Eye (tissue), 1 donor: ENCODE measurements around the gene TTLL5.

Experiments
- DNase-seq: peaks from one replicate; pipeline ENCODE4 v3.0.0-alpha.2; 2015

The TTLL5 gene

DNA sequence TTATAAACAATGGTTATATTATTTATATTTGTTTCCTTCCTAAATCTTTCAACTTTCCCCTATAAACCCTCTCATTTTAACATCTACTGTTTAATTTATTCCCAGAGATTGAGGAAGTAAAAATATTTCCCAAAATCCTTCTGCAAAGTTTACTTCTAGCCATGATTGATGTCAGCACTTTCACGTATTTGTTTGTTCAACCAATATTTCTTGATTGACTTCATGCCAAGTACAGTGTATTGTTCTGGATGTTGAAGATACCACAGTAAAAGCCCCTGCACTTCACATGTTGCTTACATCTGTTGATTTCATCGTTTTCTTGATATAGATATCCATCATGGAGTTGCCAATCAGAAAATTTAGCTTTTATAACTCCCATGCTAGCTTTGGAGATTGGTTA is 81.8 kb downstream of the TTLL5 start:
- DNase-seq = no peak

DNA sequence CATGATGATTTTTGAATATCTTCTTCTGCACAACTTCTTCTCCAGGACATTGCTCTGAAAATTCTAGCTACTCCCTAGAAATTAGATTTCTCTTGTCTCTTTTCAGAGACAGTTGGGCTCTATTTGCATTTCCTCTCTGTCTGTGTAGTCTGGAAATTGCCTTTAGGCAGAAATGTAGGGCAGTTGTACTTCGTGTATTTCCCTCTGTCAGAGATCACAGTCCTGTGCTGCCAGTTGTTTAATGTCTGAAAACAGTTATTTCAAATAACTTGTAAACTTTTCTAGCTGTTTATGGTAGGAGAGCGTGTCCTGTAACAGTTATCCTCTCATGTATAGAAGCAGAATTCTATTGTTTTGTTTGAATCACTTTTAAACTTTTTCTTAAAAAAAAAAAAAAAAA is 86.9 kb downstream of the TTLL5 start:
- DNase-seq = no peak

DNA sequence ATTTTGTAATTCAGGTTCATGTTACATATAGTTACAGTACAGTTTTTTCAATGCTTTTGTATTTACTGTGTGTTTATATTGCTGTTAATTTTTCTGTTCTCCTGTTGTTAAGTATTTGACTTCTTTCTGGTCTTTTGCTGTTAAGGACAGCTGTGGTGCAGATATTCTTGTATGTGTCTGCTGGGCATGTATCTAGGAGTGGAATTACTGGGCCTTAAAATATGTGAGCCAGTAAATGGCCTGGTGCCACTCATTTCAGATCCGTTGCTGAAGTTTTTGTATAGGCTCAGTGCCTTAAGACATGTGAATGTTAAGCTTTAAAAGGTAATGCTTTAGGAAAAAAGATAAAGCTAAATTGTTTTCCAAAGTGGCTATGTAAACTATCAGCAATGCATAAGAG is 87.3 kb downstream of the TTLL5 start:
- DNase-seq = no peak

DNA sequence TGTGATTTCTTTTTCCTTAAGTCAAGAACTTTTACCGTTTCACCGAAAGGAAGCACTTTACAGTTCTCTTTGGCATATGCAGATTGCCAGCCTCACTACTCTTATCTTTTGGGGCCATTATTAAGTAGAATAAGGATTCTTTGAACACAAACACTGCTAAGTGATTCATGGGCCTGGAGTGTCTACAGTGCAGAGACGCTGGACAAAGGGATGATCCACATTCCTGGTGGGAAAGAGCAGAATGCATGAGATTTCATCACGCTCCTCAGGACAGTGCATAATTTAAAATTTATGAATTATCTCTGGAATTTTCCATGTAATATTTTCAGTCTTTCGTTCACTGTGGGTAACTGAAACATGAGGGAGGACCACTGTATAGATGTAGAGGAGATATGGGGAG is 90.2 kb downstream of the TTLL5 start:
- DNase-seq = no peak

DNA sequence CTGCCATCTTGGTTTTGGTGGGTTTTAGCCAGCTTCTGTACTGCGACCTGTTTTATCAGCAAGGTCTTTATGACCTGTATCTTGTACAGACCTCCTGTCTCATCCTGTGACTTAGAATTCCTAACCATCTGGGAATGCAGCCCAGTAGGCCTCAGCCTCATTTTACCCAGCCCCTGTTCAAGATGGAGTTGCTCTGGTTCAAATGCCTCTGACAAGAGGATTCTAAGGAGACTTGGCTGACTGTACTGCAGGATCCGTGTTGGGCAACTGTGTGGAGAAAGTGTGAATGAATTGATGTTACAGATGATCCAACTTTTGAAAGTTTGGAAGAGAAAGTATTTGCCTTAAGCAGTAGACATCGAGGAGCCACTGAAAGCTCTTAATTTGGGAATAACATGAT is 91.0 kb downstream of the TTLL5 start:
- DNase-seq = no peak

DNA sequence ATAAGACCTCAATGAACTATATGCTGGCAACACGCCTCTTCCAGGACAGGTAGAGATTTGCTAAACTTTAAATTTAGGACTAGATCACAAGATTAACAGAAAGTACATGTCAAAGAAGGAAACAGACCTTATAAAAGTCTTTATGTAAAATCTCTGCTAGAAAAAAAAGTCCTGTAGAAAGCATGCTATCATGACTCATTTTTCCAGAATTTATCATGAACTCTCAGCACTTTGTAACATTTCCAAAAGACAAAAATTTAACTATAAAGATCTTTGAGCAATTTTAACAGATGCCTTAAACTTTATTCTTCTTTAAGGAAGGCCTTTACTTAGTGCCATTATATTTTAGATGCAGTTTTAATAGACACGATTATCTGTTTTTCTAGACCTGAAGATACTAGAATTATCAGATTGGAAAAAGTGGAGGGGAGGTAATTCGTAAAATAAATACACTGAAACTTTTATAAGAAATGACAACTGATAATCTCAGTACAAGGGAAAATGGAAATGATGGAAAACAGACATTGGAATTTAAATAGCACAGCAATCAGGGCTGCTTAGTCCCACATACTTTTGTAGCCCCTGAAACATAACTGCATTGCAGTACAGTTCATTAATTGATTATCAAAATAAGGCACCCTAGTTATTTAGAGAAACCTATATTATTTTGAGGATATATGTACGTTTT is 92.0 kb downstream of the TTLL5 start:
- no peak for DNase-seq

DNA sequence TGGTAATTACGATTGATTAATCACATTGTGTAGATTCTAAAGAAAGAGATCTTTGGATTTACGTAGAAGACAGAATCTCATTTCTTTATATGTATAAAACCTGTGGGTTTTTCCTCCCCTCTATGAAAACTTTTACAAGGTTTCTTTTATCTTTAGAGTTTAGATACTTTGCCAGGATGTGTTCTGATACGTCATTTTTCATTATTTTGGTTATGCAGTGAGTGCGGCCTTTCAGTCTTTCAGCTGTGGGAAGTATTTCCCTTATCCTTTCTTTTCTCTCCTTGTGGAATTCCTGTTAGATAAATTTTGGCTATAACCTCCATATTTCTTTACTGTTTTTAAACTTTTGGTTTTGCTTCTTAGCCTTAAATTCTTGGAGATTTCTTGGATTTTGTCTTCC is 92.7 kb downstream of the TTLL5 start:
- no peak for DNase-seq

DNA sequence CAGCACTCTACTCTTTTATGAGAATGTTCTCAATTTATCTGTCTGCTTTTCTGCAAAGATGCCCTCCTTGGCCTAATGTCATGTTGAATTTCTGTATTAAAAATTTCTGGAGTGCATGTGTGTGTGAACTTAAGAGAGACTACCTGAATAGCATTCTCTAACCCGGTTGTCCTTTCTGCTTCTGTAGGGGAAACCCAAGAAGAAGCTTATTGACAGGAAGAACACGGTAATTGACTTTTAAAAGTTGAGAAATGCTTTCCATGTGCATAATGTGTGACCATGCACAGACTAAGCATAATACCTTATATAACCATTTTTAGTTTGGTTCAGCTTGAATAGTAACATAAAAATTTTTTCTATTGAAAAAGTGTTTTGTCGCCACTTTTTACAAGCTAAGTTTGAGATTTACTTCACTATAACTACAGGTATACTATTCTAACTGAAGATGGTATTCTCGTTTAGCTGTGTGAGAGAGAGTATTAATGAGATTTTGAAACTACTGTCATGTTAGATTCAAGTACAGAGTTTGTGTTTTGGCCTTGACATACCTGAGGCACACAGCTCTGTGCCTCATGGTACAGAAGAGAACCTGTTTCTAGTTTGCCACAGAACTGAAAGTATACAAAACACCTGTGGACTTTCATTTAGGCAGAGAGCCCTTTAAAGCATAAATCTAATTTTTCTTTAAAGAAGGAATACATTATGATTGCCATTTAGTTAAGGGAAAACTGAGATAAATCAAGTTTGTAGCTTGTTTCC is 96.8 kb downstream of the TTLL5 start:
- DNase-seq = no peak

DNA sequence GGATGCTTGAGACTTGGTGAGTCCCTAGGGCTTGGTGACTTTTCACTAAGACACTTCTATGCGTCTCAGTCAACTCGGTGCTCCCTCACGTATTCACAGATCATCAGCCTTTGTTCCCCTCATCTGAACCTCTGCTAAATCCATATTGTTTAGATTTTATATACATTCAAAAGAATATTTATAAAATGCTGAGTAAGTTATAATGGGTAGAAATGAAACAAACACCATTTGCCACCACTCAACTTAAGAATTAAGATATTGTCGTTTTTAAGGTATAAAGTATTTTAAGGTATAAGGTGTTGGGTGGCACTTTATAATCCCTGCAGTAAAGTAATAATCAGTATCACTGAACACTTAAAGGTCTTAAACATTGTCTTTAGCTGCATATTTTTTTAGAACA is 103.0 kb downstream of the TTLL5 start:
- DNase-seq = no peak

DNA sequence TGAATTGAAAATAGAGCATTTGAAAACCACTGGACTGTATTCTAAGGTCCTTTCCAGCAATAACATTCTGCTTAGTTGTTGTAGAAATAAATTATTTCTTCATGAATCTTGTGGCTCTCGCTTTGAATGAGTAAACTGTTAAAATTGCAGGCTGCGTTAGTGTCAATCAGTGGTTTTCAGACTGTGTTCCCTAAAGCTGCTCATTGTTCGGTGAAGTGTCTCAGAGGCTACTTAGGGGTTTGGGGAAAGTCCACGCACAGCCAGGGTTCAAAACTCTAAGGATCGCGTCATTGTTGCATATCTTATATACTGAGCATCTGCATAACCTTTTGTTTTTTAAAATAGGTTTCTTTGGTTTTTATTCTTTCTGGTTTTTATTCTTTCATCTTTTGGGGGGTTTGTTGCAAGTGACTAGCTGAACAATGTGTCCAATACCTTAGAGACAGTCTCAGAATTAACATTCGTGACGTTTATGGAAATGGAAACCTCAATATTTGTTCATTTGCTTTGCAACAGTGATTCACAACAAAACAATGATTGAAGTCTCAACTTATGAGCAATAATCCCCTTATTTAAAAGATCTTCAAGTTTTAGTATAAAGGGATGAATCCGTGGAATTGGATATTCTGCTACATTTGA is 108.1 kb downstream of the TTLL5 start:
- no peak for DNase-seq

DNA sequence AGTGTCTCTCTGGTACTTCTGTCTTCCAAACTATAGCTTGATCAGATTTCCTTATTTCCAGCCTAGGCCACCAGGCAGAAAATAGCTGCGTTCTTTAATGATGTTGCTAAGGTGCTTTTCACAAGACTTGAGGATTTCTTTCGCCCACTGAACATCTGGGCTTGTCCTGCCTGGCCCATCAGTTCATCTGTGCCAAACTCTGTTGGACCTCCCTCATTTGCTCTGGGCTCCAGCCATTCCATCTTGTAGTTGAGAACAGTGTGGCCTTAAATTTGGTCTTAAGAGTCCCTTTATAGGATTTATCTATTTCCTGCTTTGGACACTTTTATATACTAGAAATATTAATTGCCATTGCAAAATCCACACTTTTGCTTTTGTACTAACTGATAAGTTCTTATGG is 109.6 kb downstream of the TTLL5 start:
- DNase-seq = no peak

DNA sequence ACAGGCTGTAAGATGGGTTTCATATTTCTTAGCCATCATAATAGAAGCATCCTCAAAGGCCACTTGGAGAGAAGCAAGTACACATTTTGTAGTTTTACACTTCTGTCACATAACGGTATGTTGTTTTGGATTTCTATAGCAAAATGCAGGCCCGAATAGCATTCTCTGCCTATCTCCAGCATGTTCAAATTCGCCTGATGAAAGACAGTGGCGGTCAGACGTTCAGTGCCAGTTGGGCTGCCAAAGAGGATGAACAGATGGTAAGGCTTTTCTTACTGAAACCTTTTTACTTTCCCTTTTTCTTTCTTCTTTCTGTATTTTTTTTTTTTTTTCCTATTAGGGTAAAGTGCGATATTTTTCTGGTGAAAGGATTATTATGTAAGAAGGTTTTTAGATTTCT is 110.5 kb downstream of the TTLL5 start:
- DNase-seq = no peak

DNA sequence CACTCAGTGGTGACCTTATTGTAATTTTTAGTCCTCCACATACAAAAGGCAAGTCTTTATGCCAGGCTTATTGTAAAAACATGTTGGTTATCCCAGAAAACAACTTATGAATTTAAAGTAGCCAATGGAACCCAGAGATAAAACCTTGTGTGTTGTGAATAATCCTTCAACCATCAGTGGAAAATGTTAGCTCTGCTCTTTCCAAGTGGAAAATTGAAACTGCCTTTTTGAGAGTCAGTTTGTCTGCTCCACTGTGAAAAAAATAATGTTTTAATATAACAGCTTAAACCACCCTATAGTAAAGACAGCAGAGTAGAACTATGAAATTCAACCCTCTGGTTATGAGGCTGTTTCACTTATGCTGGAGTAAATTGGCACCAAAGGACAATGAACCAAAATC is 112.0 kb downstream of the TTLL5 start:
- DNase-seq = no peak

DNA sequence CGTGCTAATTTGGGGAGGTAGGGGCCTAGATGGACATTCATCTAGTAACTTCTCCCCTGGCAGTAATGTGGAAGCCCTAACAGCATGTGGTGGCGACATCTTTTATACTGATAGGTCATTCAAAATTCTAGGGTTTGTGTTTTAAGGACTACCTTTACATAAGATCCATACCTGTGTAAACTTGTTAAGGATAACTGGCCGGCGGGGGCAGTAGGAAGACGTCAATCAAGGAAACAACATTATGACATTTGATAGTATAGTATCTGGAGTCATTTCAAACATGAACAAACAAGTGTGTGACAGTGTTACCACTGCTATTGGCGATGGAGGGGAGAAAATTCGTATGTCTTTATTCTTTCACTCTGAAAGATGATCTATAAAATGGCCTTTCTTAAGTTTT is 120.0 kb downstream of the TTLL5 start:
- no peak for DNase-seq

DNA sequence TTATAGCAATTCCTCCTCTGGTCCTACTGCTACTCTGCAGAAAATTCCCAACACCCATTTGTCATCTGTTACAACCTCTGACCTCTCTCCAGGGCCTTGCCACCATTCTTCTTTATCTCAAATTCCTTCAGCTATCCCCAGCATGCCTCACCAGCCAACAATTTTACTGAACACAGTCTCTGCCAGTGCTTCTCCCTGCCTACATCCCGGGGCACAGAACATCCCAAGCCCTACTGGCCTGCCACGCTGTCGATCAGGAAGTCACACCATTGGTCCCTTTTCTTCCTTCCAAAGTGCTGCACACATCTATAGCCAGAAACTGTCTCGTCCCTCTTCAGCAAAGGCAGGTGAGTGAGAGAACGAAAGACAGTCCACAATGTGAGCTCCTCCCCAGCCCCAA is 122.1 kb downstream of the TTLL5 start:
- DNase-seq = no peak

DNA sequence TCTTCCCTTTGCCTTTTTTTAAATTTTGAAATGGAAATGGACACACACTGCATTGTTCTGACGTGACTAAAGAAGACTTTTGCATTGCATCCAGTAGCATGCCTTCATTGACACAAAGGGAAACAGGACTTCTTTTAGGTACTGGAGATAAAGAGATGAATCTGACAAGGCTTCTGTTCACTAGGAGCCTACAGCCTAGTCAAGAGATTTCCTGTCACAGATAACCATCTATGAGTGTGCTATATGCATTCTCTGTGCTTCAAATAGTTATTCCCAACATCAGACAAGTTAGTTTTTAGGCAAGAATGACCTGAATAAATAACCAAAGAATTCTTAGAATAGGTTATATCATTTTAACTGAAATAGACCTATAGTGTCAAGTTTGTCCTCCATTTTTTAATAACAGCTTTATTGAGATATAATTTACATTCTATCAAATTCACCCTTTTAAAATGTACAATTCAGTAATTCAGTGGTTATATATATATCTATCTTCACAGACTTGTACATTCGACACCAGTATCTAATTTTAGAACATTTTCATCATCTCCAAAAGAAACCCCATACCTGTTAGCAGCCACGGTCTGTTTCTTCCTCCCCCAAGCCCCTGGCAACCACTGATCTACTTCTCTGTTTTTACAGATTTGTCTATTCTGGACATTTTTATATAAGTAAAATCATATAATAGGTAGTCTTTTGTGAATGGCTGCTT is 122.7 kb downstream of the TTLL5 start:
- no peak for DNase-seq

DNA sequence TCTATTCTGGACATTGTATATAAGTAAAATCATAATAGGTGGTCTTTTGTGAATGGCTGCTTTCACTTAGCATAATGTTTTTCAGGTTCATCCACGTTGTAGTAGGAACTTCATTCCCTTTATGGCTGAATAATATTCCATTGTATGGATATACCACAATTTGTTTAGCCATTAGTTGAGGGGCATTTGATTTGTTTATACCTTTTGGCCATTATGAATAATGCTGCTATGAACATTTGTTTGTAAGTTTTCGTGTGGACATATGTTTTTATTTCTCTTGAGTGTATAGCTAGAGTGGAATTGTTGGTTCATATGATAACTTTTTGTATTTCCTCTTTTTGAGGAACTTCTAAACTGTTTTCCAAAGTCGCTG is 123.3 kb downstream of the TTLL5 start:
- DNase-seq = no peak

DNA sequence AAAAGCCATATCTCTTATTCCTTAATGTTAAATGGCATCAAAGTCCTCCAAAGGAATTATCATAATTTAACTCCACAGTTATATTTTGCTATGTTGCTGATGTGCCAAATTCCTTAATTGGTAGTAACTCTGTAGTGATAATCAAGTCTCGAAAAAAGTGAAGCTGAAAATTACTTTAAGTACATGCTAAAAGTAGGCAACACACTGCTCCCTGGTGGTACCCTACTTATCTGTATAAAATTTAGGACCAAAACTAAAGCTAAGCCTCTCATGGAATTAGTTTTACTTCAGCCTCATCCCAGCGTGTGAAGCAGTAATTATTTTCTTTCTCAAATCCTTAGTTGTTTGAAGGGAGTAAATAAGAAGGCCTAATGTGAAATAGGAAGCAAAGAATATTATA is 132.8 kb downstream of the TTLL5 start:
- no peak for DNase-seq

DNA sequence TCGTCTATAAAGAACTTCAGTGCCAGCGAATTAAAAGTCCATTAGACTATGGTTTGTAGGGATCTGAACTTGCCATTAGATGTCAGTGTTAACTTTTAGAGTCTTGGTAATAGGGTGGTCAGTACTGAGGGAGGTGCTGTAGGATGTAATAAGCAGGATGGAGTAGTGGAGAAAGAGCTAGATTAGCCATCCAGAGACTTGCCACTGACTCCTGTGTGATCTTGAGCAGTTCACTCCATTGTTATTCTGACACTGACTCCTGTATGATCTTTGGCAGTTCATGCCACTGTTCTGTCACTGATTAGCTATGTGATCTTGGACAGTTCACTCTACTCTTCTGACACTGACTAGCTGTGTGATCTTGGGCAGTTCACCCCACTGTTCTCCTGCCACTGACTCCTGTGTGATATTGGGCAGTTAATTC is 133.6 kb downstream of the TTLL5 start:
- DNase-seq = peak; percentile 8

DNA sequence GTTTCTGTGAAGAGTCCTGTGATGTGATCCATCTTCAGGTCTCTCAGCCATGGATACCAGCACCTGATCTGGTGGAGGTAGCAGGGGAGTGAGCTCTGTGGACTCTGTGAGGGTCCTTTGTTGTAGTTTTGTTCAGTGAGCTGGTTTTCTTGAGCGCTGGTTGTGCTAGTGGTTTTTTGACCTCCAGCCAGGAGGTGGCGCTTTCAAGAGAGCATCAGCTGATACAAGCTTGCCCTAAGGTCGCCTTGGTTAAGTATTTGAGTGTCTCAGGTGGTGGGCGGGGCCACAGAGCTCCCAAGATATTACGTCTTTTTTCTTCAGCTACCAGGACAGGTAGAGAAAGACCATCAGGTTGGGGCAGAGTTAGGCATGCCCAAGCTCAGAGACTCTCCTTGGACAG is 139.7 kb downstream of the TTLL5 start:
- no peak for DNase-seq

DNA sequence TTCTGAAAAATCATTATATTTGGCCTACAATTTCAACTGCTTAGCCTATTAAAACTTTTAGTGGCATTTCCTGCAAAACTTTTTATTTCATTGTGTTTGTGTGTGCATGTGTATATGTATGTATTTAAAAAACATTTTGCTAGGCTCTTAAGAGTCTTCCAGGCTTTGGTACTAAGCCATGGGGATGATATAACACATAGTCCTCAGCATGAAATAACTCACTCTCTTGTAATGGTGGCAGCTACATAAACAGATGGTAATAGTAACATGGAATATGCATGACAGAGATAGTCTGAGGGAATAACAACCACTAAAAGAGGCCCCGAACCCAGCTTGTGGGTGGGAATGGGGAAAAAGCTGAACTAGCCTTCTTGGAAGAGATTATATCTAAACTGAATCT is 141.4 kb downstream of the TTLL5 start:
- no peak for DNase-seq

DNA sequence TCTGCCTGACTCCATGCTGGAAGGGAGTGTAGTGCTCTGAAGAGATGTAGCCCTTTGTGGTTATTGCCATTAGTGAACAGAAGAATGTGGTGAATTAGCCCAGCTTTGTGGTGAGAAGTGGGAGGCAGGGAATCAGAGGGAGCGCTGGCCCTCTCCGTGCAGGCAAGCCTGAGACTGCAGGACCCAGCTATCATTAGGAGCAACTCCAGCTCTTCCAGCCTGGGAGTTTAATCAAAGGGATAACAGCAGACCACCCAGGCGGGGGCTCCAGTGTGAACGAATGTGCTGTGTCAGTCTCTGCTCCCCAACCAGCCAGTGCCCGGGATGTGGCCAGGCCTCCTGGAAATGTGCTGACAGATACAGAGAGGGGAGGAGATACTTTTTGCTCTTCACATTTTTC is 142.7 kb downstream of the TTLL5 start:
- peak; percentile 63 for DNase-seq

DNA sequence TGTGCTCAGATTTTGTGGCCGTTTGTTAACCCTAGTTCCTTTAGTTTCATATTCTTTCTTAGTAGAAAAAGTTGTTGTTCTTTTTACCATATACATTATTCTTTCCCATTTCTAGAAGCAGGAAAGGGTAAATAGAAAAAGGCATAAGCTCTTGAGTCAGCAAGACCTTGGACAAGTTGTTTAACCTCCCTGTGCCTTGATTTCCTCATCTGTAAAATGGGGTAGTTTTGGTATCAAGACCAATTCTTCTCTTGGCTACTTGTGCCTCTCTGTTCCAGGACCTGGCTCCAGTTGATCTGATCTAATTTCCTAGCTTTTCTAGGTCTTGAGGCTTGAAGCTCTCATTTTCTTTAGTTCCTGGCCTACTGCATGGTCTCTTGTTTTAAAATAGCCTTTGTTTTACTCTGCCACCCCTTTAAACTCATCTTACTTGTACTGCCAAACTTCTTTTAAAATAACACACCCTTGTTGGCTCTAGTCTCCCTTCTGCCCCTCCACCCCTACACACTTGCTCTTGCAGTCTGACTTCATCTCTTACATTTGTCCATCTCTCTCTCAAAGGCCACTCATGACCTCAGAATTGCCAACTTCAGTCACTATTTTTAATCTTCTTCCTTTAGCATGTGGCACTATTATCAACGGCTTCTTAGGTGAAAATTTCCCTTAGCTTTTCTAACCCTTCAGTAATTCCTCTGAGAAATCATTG is 143.7 kb downstream of the TTLL5 start:
- DNase-seq = no peak
